HCT116 (cell line): ENCODE measurements around the gene JPT1.

ENCODE experiments used
- CTCF ChIP-seq, 3 experiments: fragments of 200-600 bp in 1 of 3; sonication (generic) in 1 of 3; IDR thresholded peaks in 2 of 3; conservative IDR thresholded peaks in 1 of 3; 2 replicates each; pipeline ENCODE4 v1.5.1; 2012 to 2017; ENCODE audit warnings: low read depth in 2 of 3, low read length in 2 of 3, antibody characterized with exemption in 1 of 3, borderline replicate concordance in 1 of 3, control low read depth in 1 of 3, mild to moderate bottlenecking in 1 of 3, mixed read lengths in 1 of 3, mixed run types in 1 of 3, moderate library complexity in 1 of 3; ENCODE audit not compliant: insufficient read depth in 1 of 3
- EZH2phosphoT487 ChIP-seq: fragments of 200-600 bp; IDR thresholded peaks from 2 replicates; pipeline ENCODE4 v1.6.1; 2018; ENCODE audit warnings: antibody characterized with exemption, borderline replicate concordance
- RAD21 ChIP-seq: IDR thresholded peaks from 2 replicates; pipeline ENCODE4 v1.6.1; 2012; ENCODE audit warnings: low read depth, mild to moderate bottlenecking

- TF ChIP-seq CTCF (IDR thresholded peaks at IDR 0.05 in 2 of 3, conservative IDR thresholded peaks at IDR 0.05 in 1 of 3; ENCODE audit: borderline replicate concordance in 1 of 3, insufficient read depth in 1 of 3, low read depth in 2 of 3, low read length in 2 of 3) (no peak), EZH2phosphoT487 (no peak), RAD21 (no peak)
These were observed 26.8 kb upstream of the JPT1 start for GRCh38 chr17:75181110-75181509.
